Ectodermal cell (in vitro differentiated cells): ENCODE data around the gene ORC3.
"Not testable (repeated sequence)": the region's sequence is repeated elsewhere in the genome, so short reads cannot be mapped to it uniquely, and the experiment has no call there.

ENCODE experiments used
- H3K27ac ChIP-seq: 2 replicates; pipeline ENCODE4 v1.7.0; 2013; ENCODE audit warnings: mild to moderate bottlenecking, low read depth, low read length; ENCODE audit not compliant: insufficient read depth, poor library complexity, severe bottlenecking
- H3K27me3 ChIP-seq: 2 replicates; pipeline ENCODE4 v1.7.0; 2013; ENCODE audit warnings: mild to moderate bottlenecking, low read length; ENCODE audit not compliant: insufficient read depth, control insufficient read depth, poor library complexity, severe bottlenecking
- H3K36me3 ChIP-seq: one replicate; pipeline ENCODE4 v1.7.0; 2013; ENCODE audit warnings: low read length; ENCODE audit not compliant: control insufficient read depth, insufficient read depth
- H3K4me1 ChIP-seq: one replicate; pipeline ENCODE4 v1.7.0; 2013; ENCODE audit warnings: low read length; ENCODE audit not compliant: control insufficient read depth, insufficient read depth
- H3K4me3 ChIP-seq: 2 replicates; pipeline ENCODE4 v1.7.0; 2013; ENCODE audit warnings: low read depth, low read length, control low read depth; ENCODE audit not compliant: insufficient read depth
- H3K9me3 ChIP-seq: 2 replicates; pipeline ENCODE4 v1.7.0; 2013; ENCODE audit warnings: mild to moderate bottlenecking, low read length, moderate library complexity; ENCODE audit not compliant: control insufficient read depth
- WGBS, 2 experiments: methylation state at CpG; one replicate each; pipeline ENCODE4 v1.1.7; 2013; ENCODE audit warnings: missing lambda C conversion rate in 2 of 2; 5-methylcytosine and 5-hydroxymethylcytosine counted together

ORC3 gene

GRCh38 chr6:87590990-87591389 lies 1.1 kb downstream of the ORC3 start:
- WGBS, 2 experiments: 70 to 71% methylated on average over 4 of the region's 4 CpGs
- no peaks in the 10 kb centered on the region for H3K9me3 ChIP-seq
- peak overlapping the region; percentile 97 for H3K4me3 ChIP-seq
- H3K4me1 ChIP-seq: no peaks in the 10 kb centered on the region
- H3K36me3 ChIP-seq: peaks cover 6% of the 10 kb centered on the region
- no peak overlapping the region for H3K27ac ChIP-seq
- no peaks in the 10 kb centered on the region for H3K27me3 ChIP-seq

- Histone ChIP-seq H3K9me3 (no peaks in the 10 kb centered on the region), H3K27me3 (no peaks in the 10 kb centered on the region), H3K36me3 (no peaks in the 10 kb centered on the region), H3K4me3 (no peak overlapping the region), H3K4me1 (no peaks in the 10 kb centered on the region), H3K27ac (no peak overlapping the region)
- WGBS, 2 experiments: 97 to 100% methylated on average over 1 of the region's 1 CpG
These were observed 10.6 kb downstream of the ORC3 start for GRCh38 chr6:87600576-87600975.

DNA sequence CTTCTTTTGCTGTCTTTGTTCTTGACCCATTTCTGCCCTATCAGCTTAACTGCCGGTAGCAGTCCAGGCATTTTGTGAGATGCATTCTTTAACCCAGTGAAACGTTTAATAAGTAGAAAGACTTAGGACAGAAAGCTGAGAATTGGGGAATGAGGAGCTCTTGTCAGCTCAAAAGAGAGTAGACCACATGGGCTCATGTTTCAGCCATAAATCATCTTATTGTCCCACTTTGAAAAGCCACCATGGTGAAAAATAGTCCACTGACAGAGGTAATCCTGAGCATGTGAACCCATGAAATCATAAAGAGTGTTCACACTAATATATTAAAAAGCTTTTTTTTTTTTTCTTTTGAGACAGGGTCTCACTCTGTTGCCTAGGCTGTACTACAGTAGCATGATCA lies 16.3 kb downstream of the ORC3 start:
- Histone ChIP-seq H3K4me3 (no peak overlapping the region), H3K27me3 (no peaks in the 10 kb centered on the region), H3K9me3 (no peaks in the 10 kb centered on the region), H3K4me1 (no peaks in the 10 kb centered on the region), H3K36me3 (peaks cover 7% of the 10 kb centered on the region), H3K27ac (no peak overlapping the region)
- 91 to 94% methylated on average over 2 of the region's 2 CpGs for WGBS, 2 experiments

GRCh38 chr6:87608802-87609201 lies 18.9 kb downstream of the ORC3 start:
- Histone ChIP-seq H3K27me3 (no peaks in the 10 kb centered on the region), H3K4me3 (no peak overlapping the region), H3K27ac (no peak overlapping the region), H3K4me1 (no peaks in the 10 kb centered on the region), H3K36me3 (peaks cover 13% of the 10 kb centered on the region), H3K9me3 (no peaks in the 10 kb centered on the region)
- WGBS, 2 experiments: 94 to 98% methylated on average over 3 of the region's 3 CpGs

- WGBS, 2 experiments: 92 to 94% methylated on average over 2 of the region's 2 CpGs
- not testable (repeated sequence) for H3K4me3 ChIP-seq, H3K9me3 ChIP-seq, H3K4me1 ChIP-seq, H3K27ac ChIP-seq, H3K27me3 ChIP-seq
- peaks cover 17% of the 10 kb centered on the region for H3K36me3 ChIP-seq
These were observed 23.1 kb downstream of the ORC3 start for GRCh38 chr6:87613018-87613417.

GRCh38 chr6:87617405-87617804 lies 27.5 kb downstream of the ORC3 start:
- no peak overlapping the region for H3K27ac ChIP-seq
- H3K36me3 ChIP-seq: peaks cover 15% of the 10 kb centered on the region
- no peak overlapping the region for H3K4me3 ChIP-seq
- 92 to 94% methylated on average over 4 of the region's 4 CpGs for WGBS, 2 experiments
- H3K4me1 ChIP-seq: no peaks in the 10 kb centered on the region
- H3K9me3 ChIP-seq: no peaks in the 10 kb centered on the region
- no peaks in the 10 kb centered on the region for H3K27me3 ChIP-seq

DNA sequence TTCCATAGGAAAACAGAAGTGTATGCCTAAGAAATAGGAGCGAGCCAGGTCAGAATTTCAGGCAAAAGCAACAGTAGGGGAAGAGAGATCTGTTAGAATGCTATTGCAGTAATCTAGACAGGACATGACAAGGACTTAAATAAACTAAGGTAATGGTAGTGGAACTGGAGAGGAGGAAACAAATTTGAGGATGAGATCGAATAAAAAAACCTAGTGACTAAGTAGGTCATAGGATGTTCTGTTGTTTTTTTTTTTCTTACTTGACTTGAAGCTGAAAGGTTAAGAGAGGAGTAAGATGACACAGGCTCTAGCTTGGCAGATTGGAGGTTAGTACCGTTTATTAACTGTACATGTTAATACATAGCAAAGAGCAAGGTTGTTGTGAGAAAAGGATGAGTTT lies 28.6 kb downstream of the ORC3 start:
- peaks cover 11% of the 10 kb centered on the region for H3K36me3 ChIP-seq
- H3K4me3 ChIP-seq: no peak overlapping the region
- no peak overlapping the region for H3K27ac ChIP-seq
- 95 to 98% methylated on average over 3 of the region's 3 CpGs for WGBS, 2 experiments
- no peaks in the 10 kb centered on the region for H3K27me3 ChIP-seq
- no peaks in the 10 kb centered on the region for H3K9me3 ChIP-seq
- no peaks in the 10 kb centered on the region for H3K4me1 ChIP-seq

DNA sequence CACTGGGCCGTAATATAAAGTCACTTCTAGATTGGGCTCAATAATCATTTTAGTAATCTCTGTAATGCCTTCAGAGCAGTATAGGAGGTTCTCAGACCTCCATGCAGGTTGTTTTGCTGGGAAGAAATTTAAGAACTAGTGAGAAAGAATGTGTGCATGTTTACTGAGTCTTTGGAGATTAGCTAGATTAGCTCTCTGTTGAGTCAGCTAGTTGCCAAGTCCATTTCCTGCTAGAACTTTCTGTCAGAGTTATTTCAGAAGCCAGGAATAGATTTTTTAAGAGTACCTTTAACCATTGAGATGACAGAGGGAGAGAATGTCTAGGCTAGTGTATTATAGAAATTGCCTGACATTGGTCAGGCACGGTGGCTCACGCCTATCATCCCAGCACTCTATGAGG lies 33.3 kb downstream of the ORC3 start:
- no peak overlapping the region for H3K4me3 ChIP-seq
- H3K9me3 ChIP-seq: no peaks in the 10 kb centered on the region
- no peak overlapping the region for H3K27ac ChIP-seq
- H3K36me3 ChIP-seq: no peaks in the 10 kb centered on the region
- WGBS, 2 experiments: 93 to 95% methylated on average over 2 to 3 of the region's 3 CpGs
- H3K4me1 ChIP-seq: no peaks in the 10 kb centered on the region
- H3K27me3 ChIP-seq: no peaks in the 10 kb centered on the region

GRCh38 chr6:87628424-87628823 lies 38.5 kb downstream of the ORC3 start:
- Histone ChIP-seq H3K4me1 (no peaks in the 10 kb centered on the region), H3K9me3 (no peaks in the 10 kb centered on the region), H3K4me3 (no peak overlapping the region), H3K27ac (no peak overlapping the region), H3K27me3 (no peaks in the 10 kb centered on the region), H3K36me3 (no peaks in the 10 kb centered on the region)
- WGBS, 2 experiments: 80 to 98% methylated on average over 1 to 2 of the region's 2 CpGs

- Histone ChIP-seq H3K27ac (no peak overlapping the region), H3K4me3 (no peak overlapping the region), H3K9me3 (no peaks in the 10 kb centered on the region), H3K36me3 (no peaks in the 10 kb centered on the region), H3K4me1 (no peaks in the 10 kb centered on the region), H3K27me3 (no peaks in the 10 kb centered on the region)
These were observed 38.9 kb downstream of the ORC3 start for GRCh38 chr6:87628881-87629280.

GRCh38 chr6:87630746-87631145 lies 40.8 kb downstream of the ORC3 start:
- Histone ChIP-seq H3K27me3 (no peaks in the 10 kb centered on the region), H3K9me3 (no peaks in the 10 kb centered on the region), H3K27ac (no peak overlapping the region), H3K4me3 (no peak overlapping the region), H3K36me3 (no peaks in the 10 kb centered on the region), H3K4me1 (no peaks in the 10 kb centered on the region)
- 91 to 93% methylated on average over 1 of the region's 1 CpG for WGBS, 2 experiments
